Endothelial cell of umbilical vein (primary cell): ENCODE measurements around the gene NUP43.

ENCODE experiments used
- EZH2 ChIP-seq: IDR thresholded peaks from 2 replicates; pipeline ENCODE4 v1.6.1; 2012; ENCODE audit warnings: borderline replicate concordance, low read depth, mild to moderate bottlenecking, moderate library complexity, low read length, inconsistent platforms; ENCODE audit not compliant: severe bottlenecking
- FOS ChIP-seq: IDR thresholded peaks from 2 replicates; pipeline ENCODE4 v1.6.1; 2011; ENCODE audit warnings: mild to moderate bottlenecking, low read length, moderate library complexity, borderline replicate concordance; ENCODE audit not compliant: insufficient read depth
- JUN ChIP-seq: IDR thresholded peaks from 2 replicates; pipeline ENCODE4 v1.6.1; 2011; ENCODE audit warnings: borderline replicate concordance, low read depth; ENCODE audit not compliant: insufficient read length, insufficient read depth
- MYC ChIP-seq: IDR thresholded peaks from one replicate; pipeline ENCODE4 v1.6.1; 2011; ENCODE audit warnings: mild to moderate bottlenecking, low read depth, low read length
- POLR2A ChIP-seq: IDR thresholded peaks from 2 replicates; pipeline ENCODE4 v1.6.1; 2012; ENCODE audit warnings: low read depth, mild to moderate bottlenecking, control low read depth, low read length
- POLR2AphosphoS5 ChIP-seq: IDR thresholded peaks from 2 replicates; pipeline ENCODE4 v1.6.1; 2012; ENCODE audit warnings: low read depth, mild to moderate bottlenecking, control low read depth, low read length, moderate library complexity; ENCODE audit not compliant: insufficient read depth
- TF ChIP-seq, protein P1 (sequence below): IDR thresholded peaks from 2 replicates; pipeline ENCODE4 v1.6.1; 2011; ENCODE audit not compliant: insufficient read depth, insufficient read length
- TF ChIP-seq, protein P2 (sequence below), 2 donors: IDR thresholded peaks; 1 replicate in 1 of 2; 2 replicates in 1 of 2; pipeline ENCODE4 v1.5.1; 2011; ENCODE audit warnings: low read length in 2 of 2, mild to moderate bottlenecking in 2 of 2, moderate library complexity in 2 of 2, control low read depth in 1 of 2, inconsistent platforms in 1 of 2, low read depth in 1 of 2; ENCODE audit not compliant: insufficient read depth in 1 of 2; ENCODE audit errors: extremely low read depth in 1 of 2

DNA sequence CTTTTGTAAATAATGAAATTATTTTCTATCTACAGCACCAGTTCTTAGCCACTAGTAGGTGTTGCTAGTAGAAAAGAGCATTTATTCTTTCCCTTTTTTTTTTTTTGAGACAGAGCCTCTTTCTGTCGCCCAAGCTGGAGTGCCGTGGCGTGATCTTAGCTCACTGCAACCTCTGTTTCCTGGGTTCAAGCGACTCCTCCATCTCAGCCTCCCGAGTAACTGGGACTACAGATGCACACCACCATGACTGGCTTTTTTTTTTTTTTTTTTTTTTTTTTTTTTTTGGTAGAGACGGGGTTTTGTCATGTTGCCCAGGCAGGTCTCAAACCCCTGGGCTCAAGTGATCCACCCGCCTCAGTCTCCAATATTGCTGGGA lies 9.9 kb upstream of the NUP43 start:
- no peak for TF ChIP-seq POLR2A
- TF ChIP-seq, protein P1, sequence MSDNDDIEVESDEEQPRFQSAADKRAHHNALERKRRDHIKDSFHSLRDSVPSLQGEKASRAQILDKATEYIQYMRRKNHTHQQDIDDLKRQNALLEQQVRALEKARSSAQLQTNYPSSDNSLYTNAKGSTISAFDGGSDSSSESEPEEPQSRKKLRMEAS: no peak
- TF ChIP-seq EZH2: no peak
- no peak for TF ChIP-seq POLR2AphosphoS5
- TF ChIP-seq, protein P2, sequence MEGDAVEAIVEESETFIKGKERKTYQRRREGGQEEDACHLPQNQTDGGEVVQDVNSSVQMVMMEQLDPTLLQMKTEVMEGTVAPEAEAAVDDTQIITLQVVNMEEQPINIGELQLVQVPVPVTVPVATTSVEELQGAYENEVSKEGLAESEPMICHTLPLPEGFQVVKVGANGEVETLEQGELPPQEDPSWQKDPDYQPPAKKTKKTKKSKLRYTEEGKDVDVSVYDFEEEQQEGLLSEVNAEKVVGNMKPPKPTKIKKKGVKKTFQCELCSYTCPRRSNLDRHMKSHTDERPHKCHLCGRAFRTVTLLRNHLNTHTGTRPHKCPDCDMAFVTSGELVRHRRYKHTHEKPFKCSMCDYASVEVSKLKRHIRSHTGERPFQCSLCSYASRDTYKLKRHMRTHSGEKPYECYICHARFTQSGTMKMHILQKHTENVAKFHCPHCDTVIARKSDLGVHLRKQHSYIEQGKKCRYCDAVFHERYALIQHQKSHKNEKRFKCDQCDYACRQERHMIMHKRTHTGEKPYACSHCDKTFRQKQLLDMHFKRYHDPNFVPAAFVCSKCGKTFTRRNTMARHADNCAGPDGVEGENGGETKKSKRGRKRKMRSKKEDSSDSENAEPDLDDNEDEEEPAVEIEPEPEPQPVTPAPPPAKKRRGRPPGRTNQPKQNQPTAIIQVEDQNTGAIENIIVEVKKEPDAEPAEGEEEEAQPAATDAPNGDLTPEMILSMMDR (IDR thresholded peaks at IDR 0.05; ENCODE audit: extremely low read depth in 1 of 2, insufficient read depth in 1 of 2, low read depth in 1 of 2, low read length in 2 of 2): no peak
- no peak for TF ChIP-seq JUN
- no peak for TF ChIP-seq FOS
- TF ChIP-seq MYC: no peak
